GM18519 (cell line): ENCODE data around the gene RRAD.
"Not testable (repeated sequence)": the region's sequence is repeated elsewhere in the genome, so short reads cannot be mapped to it uniquely, and the experiment has no call there.

Experiments used
- ATAC-seq: cut with Tn5 transposase; IDR thresholded peaks from one replicate; pipeline ENCODE4 v1.9.1; 2021; ENCODE audit warnings: mild to moderate bottlenecking, moderate library complexity; ENCODE audit not compliant: unreplicated experiment, low FRiP score

RRAD gene, protein sequence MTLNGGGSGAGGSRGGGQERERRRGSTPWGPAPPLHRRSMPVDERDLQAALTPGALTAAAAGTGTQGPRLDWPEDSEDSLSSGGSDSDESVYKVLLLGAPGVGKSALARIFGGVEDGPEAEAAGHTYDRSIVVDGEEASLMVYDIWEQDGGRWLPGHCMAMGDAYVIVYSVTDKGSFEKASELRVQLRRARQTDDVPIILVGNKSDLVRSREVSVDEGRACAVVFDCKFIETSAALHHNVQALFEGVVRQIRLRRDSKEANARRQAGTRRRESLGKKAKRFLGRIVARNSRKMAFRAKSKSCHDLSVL

DNA sequence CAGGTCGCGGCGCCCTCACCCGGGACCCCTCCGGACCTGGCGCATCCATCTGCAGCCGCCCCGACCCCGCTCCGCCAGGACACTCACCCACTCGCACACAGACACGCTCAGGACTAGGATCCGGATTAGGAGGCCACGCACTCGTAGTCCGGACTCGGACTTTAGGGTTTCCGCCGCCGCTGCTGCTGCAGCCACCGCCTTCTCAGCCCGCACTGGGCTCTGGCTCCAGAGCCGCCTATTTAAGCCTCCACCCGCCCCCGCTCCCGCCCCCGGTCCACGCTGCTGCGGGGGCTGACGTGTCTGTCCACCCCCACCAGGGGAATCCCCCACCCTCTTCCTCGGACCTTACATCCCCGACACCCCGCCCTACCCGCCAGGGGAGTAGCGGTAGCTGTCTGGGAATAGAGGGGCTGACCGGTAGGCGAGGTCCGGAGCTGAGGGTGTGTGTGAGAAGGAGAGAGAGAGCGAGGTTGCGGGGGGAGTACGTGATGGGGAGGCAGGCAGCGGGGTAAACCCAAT, at the start of gene RRAD:
Gene RRAD (minus strand): TSS at position 214 of the 519 bp plus-strand sequence. CDS start 356 bp downstream, outside the sequence.
- no peak for ATAC-seq

DNA sequence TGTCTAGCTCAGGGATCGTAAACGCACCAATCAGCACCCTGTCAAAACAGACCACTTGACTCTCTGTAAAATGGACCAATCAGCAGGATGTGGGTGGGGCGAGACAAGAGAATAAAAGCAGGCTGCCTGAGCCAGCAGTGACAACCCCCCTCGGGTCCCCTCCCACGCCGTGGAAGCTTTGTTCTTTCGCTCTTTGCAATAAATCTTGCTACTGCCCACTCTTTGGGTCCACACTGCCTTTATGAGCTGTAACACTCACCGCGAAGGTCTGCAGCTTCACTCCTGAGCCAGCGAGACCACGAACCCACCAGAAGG, 49.6 kb upstream of the RRAD start:
- not testable (repeated sequence) for ATAC-seq

DNA sequence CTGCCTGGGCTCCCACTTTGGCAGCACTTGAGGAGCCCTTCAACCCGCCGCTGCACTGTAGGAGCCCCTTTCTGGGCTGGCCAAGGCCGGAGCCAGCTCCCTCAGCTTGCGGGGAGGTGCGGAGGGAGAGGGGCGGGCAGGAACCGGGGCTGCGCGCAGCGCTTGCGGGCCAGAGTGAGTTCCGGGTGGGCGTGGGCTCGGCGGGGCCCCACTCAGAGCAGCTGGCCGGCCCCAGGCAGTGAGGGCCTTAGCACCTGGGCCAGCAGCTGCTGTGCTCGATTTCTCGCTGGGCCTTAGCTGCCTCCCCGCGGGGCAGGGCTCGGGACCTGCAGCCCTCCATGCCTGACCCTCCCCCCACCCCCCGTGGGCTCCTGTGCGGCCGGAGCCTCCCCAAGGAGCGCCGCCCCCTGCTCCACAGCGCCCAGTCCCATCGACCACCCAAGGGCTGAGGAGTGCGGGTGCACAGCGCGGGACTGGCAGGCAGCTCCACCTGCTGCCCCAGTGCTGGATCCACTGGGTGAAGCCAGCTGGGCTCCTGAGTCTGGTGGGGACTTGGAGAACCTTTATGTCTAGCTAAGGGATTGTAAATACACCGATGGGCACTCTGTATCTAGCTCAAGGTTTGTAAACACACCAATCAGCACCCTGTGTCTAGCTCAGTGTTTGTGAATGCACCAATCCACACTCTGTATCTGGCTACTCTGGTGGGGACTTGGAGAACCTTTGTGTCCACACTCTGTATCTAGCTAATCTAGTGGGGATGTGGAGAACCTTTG, 49.0 kb upstream of the RRAD start:
- ATAC-seq = not testable (repeated sequence)

DNA sequence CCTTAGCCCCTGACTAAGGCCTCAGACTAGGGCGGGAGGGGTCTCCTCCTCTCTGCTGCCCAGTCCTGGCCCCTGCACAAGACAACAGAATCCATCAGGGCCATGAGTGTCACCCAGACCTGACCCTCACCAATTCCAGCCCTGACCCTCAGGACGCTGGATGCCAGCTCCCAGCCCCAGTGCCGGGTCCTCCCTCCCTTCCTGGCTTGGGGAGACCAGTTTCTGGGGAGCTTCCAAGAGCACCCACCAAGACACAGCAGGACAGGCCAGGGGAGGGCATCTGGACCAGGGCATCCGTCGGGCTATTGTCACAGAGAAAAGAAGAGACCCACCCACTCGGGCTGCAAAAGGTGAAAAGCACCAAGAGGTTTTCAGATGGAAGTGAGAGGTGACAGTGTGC, 48.4 kb upstream of the RRAD start:
- no peak for ATAC-seq

DNA sequence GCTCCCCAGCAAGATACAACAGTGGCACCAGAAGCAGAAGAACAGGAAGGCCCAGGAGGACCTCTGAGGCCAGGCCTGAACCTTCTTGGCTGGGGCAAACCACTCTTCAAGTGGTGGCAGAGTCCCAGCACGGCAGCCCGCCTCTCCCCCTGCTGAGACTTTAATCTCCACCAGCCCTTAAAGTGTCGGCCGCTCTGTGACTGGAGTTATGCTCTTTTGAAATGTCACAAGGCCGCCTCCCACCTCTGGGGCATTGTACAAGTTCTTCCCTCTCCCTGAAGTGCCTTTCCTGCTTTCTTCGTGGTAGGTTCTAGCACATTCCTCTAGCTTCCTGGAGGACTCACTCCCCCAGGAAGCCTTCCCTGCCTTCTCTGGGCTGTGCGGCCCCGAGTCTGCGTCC, 47.6 kb upstream of the RRAD start:
- no peak for ATAC-seq

DNA sequence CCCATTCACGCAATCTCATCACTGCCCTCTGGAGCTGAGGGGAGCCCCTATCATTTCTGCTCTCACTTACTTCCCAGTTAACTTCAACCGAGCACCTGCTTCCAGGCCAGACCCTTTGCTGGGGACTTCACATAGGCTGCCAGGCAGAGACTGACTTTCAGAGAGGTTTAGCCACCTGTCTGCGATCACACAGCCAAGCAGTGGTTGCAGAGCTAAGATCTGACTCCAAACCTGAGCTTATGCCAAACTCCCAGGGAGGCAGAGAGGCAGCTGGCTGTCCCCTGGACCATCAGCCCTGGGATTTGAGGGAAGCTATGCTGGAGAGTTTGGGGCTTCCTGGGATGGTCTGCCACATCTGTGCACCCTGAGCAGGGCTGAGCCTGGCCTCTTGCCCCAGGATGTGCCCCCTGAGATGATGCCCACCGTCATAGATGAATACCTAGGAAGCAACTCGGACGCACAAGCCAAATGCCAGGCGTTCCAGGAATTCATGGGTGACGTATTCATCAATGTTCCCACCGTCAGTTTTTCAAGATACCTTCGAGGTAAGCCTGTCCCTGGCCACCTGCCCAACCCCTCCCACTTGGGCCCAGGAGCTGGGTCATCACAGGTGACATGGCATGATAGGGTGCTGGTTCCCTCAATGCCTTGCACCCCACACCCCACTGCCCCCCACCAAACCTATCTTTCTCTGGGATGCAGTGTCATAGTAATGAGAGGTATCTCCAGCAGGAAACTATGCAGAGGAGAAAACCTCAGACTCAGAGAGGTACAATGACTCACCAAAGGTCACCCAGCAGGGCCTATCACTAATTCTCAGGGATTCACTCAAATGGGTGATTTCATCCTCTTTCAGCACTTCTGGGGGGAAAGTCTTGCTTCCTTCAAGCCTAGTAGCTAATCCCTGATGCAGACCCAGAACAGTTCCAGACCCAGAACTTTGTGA, 45.7 kb upstream of the RRAD start:
- no peak for ATAC-seq

DNA sequence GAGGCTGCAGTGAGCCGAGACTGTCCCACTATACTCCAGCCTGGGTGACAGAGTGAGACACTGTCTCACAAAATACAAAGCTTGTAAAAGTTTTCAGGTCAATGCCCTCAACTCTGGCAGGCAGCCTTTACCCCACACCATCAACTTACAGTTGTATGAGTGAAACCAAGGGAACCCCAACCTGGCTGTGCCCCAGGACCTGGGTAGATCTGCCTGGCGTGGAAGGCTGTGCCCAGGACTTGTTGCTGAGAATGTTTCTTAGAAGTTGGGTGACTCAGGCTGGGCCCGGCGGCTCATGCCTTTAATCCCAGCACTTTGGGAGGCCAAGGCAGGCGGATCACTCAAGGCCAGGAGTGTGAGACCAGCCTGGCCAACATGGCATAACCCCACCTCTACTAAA, 43.5 kb upstream of the RRAD start:
- no peak for ATAC-seq

DNA sequence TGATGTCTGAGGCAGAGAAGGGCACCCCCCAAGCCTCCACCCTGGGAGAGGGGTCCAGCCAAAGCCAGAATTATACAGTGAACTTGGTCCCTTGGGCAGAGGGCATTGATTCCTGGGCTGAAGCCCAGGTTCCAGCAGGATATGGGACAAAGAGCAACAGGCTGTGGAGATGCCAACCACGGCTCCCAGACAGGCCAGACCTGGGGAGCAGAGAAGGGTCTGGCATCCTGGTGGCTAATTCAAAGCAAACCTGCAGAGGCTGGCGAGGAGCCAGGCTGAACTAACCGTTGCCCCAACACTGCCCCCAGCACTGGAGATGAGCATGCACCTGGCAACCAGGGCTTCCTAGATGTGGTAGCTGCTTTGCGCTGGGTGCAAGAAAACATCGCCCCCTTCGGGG, 38.7 kb upstream of the RRAD start:
- no peak for ATAC-seq

DNA sequence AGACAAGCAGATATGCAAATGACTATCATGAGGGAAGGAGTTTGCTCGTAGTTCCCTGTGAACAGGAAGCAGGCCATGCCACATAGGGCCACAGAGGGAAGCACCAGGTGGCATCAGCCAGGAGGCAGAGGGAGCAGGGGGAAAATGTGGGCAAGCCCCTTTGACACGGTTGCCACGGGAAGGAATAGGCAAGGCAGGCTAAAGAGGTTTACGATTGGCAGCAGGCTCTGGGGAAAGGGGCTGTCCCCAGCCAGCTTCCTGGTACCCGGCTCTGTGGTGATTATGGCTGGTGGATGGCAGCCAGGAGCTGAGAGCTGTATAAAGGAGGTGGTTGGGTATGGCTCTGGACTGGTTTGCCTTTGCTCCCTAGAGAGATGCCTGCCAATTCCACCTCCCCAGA, 36.6 kb upstream of the RRAD start:
- no peak for ATAC-seq

DNA sequence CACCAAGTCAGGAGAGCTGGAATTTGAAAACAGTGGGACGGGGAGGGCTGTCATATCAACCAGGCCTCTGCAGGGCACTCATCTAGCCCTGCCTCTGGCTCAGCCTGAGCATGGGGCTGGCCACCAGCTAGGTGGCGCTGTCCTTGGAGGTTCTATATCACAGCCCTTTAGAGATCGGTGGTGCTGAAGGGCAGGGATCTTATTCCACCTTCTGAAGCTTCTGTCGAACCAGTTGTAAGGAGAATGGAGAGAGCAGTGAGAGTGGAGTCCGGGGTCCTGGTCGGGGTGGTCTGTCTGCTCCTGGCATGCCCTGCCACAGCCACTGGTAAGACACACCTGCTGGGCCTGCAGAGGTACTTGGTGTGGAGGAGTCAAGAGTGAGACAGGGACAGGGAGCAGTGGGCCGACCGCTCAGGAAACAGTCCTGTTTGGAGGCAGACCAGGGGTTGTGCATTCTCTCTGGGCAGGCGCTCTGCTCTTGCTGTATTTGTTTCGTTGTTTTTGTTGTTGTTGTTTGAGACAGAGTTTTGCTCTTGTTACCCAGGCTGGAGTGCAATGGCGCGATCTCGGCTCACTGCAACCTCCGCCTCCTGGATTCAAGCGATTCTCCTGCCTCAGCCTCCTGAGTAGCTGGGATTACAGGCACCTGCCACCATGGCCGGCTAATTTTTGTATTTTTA, 35.9 kb upstream of the RRAD start, which contains the start of gene CES3:
Gene CES3 (plus strand): TSS at position 202 of the 680 bp plus-strand sequence. CDS start 42 bp downstream, at position 244.
- peak; percentile 68 for ATAC-seq

DNA sequence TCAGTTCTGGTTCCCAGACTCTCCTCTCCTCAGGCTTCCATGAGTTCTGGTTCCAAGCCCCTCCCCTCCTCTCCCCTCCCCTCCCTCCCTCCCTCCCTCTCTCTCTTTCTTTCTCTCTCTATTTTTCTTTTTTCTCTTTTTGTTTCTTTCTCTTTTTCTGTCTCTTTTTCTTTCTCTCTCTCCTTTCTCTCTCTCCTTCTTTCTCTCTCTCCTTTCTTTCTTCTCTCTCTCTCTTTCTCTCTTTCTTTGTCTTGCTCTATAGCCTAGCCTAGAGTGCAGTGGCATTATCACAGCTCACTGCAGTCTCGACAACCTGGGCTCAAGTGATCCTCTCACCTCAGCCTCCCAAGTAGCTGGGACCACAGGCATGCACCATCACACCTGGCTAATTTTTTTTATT, 34.9 kb upstream of the RRAD start:
- no peak for ATAC-seq

DNA sequence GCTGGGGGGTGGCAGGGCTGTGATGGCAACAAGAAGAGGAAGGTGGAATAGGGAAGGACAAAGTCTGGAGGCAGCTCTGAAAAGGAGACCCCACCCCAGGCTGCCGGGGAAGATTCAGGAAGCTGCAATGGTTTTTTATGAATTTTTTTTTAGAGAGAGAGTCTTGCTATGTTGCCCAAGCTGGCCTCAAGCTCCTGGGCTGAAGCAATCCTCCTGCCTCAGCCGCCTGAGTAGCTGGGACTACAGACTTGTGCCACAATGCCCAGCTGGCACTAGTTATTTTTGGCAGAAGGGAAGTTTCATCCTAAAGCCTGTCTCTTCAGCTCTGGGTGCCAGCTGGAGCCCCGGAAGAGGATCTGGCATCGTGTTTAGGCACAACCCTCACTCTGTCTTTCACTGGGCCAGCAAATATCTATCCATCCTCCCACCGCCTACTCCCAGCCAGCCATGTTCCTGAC, 34.4 kb upstream of the RRAD start:
- no peak for ATAC-seq

DNA sequence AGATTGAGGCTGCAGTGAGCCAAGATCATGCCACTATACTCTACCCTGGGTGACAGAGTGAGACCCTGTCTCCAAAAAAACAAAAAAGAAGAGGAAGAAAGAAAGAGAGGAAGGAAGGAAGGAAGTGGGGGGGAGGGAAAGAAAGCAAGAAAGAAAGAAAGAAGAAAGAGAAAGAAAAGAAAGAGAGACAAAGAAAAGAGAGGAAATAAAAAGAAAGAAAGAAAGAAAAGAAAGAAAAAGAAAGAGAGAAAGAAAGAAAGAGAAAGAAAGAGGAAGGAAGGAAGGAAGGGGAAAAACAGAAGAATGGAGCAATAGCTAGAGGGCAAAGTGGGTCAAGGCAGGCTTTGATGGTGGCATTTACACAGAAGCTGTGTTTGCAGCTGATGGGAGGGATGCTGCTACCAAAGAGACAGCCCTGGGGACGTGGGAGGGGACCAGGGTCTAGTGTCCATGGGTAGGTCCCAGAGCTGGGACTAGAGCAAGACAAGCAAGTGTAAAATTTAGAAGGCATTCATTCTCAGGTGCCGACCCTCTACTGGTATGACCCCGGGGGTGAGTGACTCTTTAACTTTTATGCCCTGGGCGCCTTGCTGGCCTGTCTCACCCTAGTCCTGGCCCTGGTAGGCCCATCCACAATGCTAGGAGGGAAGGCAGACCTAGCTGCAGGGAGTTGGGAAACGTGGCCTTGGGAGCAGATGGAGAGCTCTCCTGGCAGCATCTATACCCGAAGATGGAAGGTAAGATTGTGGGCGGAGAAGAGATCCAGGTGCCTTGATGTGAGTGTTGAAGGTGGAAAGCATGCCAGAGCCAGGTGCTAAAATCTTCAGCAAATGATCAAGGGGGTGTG, 33.7 kb upstream of the RRAD start:
- ATAC-seq = no peak

DNA sequence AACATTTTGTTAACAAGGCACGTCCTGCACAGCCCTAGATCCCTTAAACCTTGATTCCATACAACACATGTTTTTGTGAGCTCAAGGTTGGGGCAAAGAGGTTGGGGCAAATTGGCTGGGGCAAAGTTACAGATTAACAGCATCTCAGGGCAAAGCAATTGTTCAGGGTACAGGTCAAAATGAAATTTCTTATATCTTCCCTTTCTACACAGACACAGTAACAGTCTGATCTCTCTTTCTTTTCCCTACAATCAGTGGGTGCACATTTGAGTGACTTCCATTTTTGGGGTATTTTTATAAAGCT, 30.8 kb upstream of the RRAD start:
- ATAC-seq = not testable (repeated sequence)

DNA sequence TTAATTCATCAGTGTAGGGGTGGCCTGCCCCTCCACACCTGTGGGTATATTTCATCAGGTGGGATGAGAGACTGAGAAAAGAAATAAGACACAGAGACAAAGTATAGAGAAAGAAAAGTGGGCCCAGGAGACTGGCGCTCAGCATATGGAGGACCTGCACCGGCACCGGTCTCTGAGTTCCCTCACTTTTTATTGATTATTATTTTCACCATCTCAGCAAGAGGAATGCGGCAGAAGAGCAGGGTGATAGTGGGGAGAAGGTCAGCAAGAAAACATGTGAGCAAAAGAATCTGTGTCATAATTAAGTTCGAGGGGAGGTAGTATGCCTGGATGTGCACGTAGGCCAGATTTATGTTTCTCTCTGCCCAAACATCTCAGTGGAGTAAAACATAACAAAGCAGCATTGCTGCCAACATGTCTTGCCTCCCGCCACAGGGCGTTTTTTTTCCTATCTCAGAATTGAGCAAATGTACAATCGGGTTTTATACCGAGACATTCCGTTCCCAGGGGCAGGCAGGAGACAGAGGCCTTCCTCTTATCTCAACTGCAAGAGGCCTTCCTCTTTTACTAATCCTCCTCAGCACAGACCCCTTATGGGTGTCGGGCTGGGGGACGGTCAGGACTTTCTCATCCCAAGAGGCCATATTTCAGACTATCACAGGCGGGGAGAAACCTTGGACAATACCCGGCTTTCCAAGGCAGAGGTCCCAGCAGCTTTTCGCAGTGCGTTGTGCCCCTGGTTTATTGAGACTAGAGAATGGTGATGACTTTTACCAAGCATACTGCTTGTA, 30.2 kb upstream of the RRAD start:
- ATAC-seq = not testable (repeated sequence)

DNA sequence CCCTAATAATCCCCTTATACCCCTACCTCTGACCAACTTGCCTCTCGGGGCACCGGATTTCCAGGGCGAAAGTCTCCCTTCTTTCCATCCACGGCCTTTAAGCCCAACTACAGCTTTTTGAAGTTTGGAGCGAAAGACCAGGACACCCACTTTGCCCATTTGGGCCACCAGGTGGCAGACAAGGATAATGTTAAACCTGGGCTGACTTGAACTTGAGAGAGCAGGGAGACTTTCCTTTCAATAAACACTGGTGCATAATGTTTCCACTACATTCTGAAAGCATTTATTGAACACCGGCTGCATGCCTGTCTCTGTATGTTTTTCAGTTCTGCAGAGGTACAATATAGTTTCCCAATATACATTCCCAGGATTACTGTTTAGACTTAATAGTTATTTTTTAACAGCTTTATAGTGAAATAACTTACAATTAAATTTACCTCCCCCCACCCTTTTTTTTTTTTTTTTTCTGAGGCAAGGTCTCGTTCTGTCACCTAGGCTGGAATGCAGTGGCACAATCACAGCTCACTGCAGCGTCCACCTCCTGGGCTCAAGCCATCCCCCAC, 28.8 kb upstream of the RRAD start:
- no peak for ATAC-seq

DNA sequence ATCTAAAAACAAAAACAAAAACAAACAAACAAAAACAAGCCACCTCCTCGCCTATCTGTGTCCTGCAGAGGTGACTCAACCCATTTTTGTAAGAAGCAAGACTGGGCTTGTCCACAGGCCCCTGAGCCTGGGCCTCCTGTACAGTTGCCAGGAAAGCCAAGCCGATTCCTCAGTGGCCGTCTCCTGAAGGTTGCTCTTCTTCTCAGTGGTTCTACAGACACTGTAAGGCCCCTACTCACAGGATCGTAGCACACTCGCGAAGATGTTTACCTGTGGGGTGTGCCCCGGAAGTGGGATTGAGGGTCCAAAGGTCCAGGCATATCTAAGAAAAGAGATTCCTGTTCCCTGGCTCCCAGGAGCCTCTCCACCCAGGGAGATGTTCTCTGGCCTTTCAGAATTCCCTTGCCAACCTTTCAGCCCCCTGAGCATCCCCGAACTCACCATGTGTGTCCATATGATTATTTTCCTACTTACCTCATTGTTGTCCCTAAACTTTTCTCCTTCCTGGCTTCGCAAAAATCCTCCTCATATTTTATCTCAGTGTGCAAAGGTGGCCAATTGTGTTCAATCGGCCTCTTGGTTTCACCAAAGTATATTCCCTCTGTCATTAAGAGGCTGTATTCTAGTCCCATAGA, 28.2 kb upstream of the RRAD start:
- ATAC-seq = no peak
